Stimulated activated CD4-positive, alpha-beta T cell treated with anti-CD3 and anti-CD28 coated beads, Interleukin-4, amount 100 ng/mL, for 48 hours (primary cell): ENCODE results near the gene EMP1.

Experiments
- DNase-seq, 2 donors: peaks; one replicate each; pipeline ENCODE4 v3.0.0-alpha.2; 2020; ENCODE audit warnings: low read depth in 2 of 2

Gene EMP1

DNA sequence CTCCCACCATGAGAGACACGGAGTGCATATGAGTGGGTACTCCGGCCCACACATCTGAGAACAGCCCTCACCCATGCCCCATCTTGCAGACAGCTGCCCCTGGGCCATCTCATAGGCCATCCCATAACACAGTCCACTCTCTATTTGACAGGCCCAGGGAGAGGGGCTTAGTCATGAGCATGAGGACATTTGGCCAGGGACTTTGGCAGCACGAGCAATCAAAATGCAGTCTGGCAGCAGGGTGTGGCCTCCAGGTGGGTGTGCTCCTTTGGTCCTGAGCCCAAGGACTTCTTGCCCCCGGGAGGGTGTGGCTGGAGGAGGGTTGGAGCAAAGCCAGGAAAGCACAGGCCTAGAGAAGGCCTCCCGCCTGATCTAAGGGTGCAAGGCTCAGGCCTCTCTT lies 25.6 kb downstream of the EMP1 start:
- no peak for DNase-seq

DNA sequence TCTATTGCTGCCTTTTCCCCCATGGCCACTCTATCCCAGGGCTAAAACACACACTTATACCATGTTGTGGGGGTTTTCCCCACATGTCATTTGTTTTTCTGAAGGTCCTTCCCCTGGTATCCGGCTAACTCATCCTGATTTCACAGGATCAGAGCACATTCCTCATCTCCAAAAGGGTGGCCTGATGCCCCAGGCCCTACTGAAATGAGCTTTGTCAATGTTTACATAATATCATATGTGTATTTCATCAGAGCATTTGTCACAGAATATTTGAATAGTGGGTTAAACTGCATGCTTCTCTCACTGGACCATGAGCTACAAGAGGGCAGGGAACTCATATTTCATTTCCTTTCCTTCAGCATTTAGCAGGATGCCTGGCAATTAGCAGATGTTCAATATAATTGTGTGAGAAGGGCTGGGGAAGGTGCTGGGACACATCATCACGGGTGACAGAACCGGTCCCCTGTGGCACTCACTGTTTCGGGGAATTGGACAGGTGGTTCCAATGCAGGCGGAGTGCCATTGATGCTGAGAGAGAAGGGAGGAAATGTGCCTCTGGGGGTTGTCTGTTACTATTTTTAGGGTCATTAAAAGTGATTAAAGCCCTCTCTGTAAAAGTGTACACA lies 26.8 kb downstream of the EMP1 start:
- DNase-seq, result no peak

DNA sequence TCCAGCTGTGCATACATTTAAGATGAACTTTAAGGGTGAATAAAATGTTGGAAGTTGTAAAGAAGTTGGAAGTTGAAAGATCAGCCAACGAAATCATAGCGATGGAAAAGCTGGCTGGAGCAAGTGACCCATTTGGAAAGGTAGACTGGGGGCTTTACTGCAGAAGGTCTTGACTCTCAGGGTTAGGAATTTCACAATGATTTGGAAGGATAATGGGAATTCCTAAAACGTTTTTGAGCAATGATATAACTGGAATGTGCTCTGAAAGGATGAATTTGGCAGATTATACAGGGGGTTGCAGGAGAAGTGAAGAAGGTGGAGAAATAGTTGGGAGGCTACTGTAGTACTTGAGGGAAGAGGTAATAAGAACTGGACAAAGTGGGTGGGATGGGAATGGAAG lies 27.4 kb downstream of the EMP1 start:
- no peak for DNase-seq

DNA sequence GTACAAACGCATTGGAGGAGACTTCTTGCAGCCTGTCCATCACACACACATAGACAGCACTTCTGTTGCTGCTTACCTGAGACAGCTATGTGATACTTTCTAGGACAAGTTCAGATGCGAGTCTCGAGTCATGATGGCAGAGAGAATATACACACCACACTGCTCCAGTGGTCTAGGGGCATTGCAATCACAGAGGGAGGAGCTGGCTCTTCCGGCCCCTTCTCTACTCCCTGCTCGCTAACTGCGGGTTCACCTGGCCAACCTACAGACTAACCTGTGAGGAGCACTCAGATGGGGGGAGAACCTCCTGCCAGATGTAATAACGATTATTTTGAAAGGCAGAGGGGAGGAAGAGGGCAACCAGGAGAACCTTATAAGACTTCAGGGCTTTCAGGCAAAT lies 30.7 kb downstream of the EMP1 start:
- no peak for DNase-seq

GRCh38 chr12:13228579-13228978 lies 32.1 kb downstream of the EMP1 start:
- no peak for DNase-seq

DNA sequence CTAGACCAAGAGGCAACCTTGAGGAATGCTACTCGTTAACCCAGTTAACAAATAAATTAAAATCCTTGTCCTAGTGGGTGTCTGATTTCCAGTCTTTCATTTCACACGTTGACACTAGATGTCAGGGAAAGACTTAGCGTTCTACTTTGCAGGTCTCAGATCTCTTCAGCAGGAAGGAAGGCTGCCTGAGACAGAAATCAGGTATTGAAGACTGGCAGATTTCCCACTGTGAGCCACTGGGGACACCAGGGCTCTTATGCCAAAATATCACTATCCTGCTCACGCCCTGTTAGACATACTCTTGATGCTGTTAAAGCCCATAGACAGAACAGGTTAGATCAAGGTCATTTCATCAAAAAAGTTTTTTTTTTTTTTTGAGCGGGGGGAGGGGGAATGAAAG lies 33.0 kb downstream of the EMP1 start:
- DNase-seq, result no peak

DNA sequence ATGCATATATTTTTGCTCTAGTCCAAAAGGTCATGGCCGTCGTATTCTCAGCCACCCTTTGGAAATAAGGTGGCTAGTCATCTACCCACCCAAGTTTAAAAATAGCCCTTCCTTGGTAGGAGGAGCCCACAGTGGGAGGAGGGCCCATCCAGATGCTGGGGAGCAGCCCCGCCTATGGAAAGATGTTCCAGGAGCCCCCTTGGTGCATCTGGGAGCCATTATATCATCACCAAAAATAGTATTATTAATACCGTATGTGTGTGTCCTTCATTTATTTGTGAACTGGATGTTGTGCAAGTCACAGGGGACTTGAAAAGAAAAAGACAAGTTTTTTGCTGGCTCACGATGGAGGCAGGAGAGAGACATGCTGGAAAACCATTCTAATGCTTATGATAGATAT lies 34.0 kb downstream of the EMP1 start:
- no peak for DNase-seq

GRCh38 chr12:13233830-13234641 lies 37.5 kb downstream of the EMP1 start:
- DNase-seq, result peak in 1 of 2 donors; percentile 11

DNA sequence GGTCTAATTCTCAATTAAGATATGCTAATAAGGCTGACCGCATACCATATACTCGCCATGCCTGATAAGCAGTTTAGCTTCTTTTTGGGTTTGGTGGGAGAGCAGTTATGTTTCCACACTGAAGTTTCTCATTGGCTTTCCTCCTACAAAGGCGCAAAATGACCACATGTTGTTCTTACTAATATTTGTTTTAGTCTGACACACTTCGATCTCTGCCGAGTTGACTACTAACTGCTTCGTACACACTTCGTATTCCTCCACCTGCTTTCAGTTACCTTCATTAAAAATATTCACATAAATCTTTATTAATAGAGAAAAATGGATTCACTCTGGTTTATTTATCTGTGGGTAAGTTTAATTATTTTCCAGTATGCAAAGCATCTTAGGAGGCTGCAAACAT lies 41.7 kb downstream of the EMP1 start:
- no peak for DNase-seq

DNA sequence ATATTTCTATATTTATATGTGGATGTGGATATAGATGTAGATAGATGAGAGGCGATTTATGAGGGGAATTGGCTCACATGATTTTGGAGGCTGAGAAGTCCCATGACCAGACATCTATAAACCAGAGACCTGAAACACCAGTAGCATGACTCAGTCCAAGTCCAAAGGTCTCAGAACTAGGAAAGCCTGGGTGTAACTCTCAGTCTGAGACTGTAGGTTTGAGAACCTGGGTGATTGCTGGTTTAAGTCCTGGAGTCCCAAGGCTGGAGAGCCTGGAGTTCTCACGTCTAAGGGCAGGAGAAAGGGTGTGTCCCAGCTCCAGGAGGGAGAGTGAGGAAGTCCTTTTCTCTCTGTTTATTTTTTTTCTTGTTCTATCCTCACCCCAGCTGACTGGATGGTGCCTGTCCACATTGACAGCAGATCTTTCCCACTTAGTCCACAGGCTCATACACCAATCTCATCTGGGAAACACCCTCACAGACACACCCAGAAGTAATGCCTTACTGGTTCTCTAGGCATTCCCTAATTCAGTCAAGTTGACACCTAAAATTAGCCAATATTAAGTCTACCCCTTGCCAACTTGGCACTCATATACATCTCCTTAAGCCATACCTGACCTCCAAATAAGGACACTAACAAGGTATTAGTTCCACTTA lies 45.4 kb downstream of the EMP1 start:
- no peak for DNase-seq

GRCh38 chr12:13242936-13243335 lies 46.4 kb downstream of the EMP1 start:
- no peak for DNase-seq

- DNase-seq, result no peak
These were observed 47.1 kb downstream of the EMP1 start for GRCh38 chr12:13243516-13244070.

GRCh38 chr12:13247596-13247995 lies 51.1 kb downstream of the EMP1 start:
- no peak for DNase-seq

DNA sequence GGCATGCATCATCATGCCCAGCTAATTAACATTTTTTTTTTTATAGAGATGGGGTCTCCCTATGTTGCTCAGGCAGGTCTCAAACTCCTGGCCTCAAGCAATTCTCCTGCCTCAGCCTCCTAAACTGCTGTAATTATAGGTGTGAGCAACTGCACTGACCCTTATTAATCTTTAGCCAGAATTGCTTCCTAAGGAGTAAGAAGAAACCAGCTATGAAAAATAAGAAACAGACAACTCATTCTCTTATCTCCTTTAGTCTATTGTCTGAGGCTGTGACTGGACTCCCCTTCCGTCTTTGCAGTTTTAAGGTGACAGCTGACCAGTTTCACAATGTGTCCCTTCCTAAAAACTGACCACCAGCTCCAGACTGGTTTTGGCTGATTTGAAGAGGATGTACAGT lies 52.4 kb downstream of the EMP1 start:
- no peak for DNase-seq

GRCh38 chr12:13250416-13250815 lies 53.9 kb downstream of the EMP1 start:
- no peak for DNase-seq

- no peak for DNase-seq
These were observed 55.0 kb downstream of the EMP1 start for GRCh38 chr12:13251521-13251920.

DNA sequence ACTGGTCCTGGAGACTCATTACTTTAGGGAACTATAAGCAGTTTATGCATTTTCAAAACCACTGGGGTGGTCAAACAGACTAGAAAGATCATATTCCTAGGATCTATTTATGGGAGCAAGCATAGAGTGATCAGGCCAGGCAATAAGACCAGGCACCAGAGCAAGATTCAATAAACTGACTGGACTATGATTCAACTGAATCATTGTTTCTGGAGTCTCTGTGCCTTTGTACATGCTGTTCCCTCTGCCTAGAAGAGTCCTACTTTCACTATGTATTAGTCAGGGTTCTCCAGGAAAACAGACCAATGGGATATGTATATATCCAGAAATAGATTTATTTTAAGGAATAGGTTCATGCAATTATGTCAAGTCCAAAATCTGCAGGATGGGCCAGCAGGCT lies 55.5 kb downstream of the EMP1 start:
- DNase-seq, result no peak

GRCh38 chr12:13252616-13253015 lies 56.1 kb downstream of the EMP1 start:
- DNase-seq, result no peak

- DNase-seq, result no peak
These were observed 57.6 kb downstream of the EMP1 start for GRCh38 chr12:13253966-13254760.

DNA sequence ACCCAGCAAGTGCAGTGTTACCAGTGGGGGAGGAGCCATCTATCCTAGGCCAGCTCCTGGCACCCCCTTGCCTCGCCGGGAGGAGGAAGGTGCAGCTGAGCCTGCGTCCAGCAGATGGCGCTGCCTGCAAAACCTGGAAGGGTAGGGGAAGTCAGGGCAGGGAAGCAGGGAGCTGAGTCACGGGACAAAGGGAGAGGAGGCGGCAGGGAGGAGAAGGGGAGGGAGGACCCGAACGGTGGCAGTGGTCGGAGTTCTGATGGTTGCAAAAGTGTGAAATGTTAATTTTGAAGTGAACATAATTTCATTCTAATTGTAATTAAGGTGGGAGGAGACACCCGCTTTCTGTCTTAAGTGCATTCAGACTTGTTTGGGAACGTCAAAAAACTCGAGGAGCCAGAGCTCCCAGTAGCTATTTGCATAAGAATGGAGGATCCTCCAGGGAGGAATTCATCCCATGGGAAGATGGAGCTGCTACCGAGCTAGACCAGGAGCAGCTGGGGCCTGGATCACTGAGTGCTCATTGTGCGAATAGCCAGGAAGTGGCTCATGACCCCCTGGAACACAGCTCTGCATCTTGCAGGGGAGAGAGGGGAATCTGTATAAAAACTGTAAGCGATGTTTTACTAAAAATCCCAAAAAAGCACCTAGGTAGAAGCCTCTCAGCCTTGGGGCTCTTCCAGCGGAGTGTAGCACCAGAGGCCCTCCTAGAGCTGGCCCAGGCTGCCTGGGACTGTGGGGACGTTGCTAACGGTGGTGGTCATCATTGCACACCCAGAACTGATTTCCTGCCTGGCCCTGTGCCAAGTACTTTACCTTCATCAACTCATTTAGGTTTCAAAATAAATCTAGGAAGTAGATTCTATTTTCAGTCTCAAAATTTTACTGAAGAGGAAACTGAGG lies 59.5 kb downstream of the EMP1 start:
- DNase-seq, result peak; percentile 76 to 81

GRCh38 chr12:13256692-13257045 lies 60.1 kb downstream of the EMP1 start:
- no peak for DNase-seq
